22Rv1 (cell line): ENCODE results near the gene SMYD4.
"Not testable (repeated sequence)": the region's sequence is repeated elsewhere in the genome, so short reads cannot be mapped to it uniquely, and the experiment has no call there.

Experiments
- H3K27ac ChIP-seq: fragments of 450-650 bp; 2 replicates; pipeline ENCODE4 v1.5.1; 2017
- CTCF ChIP-seq: fragments of 450-650 bp; IDR thresholded peaks from 2 replicates; pipeline ENCODE4 v1.5.1; 2017; ENCODE audit warnings: mild to moderate bottlenecking
- ZFX ChIP-seq: fragments of 450-650 bp; IDR thresholded peaks from 2 replicates; pipeline ENCODE4 v1.6.1; 2017; ENCODE audit warnings: antibody characterized with exemption, borderline replicate concordance

SMYD4 gene

DNA sequence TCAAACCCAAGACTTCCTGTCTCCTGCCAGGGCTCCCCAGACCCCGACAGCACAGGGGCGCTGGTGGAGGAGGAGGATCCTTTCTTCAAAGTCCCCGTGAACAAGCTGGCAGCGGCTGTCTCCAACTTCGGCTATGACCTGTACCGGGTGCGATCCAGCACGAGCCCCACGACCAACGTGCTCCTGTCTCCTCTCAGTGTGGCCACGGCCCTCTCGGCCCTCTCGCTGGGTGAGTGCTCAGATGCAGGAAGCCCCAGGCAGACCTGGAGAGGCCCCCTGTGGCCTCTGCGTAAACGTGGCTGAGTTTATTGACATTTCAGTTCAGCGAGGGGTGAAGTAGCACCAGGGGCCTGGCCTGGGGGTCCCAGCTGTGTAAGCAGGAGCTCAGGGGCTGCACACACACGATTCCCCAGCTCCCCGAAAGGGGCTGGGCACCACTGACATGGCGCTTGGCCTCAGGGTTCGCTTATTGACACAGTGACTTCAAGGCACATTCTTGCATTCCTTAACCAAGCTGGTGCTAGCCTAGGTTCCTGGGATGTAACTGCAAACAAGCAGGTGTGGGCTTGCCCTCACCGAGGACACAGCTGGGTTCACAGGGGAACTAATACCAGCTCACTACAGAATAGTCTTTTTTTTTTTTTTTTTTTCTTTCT lies 59.8 kb downstream of the SMYD4 start:
- TF ChIP-seq ZFX (no peak), CTCF (no peak)
- H3K27ac ChIP-seq, result no peak overlapping the region

- TF ChIP-seq ZFX (no peak), CTCF (peak; percentile 22)
- no peak overlapping the region for H3K27ac ChIP-seq
Measured at GRCh38 chr17:1767358-1767757, 62.3 kb downstream of the SMYD4 start.

- TF ChIP-seq CTCF (no peak), ZFX (no peak)
- no peak overlapping the region for H3K27ac ChIP-seq
Measured at GRCh38 chr17:1766382-1767135, 63.1 kb downstream of the SMYD4 start.

DNA sequence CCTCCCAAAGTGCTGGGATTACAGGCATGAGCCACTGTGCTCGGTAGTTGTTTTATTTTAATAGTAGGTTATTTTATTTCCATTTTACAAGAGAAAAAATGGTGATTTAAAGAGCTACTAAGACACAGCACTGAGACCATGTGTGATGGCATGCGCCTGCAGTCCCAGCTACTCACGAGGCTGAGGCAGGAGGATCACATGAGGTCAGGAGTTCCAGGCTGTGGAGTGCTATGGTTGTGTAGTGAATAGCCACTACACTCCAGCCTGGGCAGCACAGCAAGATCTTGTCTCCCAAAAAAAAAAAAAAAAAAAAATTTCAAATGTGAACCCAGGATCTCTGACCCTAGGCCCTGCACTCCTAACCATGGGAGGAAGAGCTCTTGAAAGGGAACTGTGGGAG lies 64.1 kb downstream of the SMYD4 start:
- no peak for TF ChIP-seq ZFX
- TF ChIP-seq CTCF, result no peak
- no peak overlapping the region for H3K27ac ChIP-seq

- not testable (repeated sequence) for H3K27ac ChIP-seq
Measured at GRCh38 chr17:1764705-1765104, 65.0 kb downstream of the SMYD4 start.

DNA sequence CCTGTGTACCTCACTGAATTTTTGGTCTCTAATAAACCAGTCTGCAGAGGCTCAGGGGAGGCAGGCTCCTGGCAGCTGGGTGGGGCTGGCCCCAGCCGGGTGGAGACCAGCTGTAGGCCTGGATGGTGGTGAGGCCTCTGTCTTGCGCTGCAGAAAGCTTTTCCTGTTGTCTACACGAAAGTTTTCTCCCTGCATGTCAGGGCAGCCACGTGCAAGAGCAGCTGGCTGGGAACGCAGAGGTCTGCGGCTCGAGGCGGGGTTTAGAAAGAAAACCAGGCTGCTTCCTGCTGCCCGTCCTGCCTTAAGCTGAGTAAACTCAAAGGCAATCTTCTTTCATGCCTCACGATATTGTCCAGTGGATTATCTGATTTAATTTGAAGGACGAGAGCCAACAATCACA lies 65.4 kb downstream of the SMYD4 start:
- TF ChIP-seq ZFX, result no peak
- TF ChIP-seq CTCF, result no peak
- no peak overlapping the region for H3K27ac ChIP-seq

DNA sequence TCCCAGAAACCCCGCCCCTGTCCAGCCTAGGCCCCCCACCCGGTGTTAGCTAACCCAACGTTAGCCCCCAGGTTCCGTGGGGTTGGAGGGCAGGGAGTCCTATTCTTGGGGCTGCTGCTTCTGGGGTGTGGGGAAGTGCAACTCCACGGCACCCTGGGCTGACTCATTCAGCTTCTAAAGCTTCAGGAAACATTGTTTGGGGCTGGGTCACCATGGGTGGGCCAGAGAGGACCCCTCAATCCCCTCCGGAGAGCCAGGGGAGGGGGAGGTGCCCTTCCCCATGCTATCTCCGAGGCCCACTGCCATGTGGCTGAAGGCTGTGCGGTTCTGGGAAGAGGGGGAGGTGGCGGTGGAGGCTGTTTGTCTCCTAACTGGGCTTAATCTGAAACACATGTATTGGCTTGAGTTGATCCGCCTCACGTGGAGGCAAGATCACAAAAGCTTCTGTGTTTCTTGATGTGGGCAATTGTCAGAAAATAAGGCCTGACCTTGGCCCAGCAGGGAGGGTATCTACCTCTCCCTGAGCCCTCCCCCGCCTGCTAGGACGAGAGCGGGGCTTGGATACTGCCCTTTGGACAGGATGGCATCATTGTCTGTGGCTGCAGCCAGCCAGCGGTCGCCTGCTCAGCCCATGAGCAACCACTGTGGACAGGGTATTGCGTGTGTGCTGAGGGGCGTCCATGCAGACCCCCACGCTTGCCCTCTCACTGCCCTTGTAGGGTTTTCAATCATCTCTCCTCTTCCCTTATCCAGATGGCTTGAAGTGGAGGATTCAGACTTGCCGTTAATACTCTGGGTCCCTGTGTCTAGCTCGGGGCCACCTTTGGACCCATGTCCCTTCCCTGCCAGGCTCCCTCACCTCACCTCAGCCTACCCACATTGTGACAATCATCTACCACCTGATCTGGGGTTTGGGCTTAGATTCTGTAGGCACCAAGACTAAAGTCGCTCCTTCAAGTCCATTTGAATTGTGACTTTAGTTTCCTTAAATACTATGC lies 66.5 kb downstream of the SMYD4 start:
- TF ChIP-seq CTCF (no peak), ZFX (no peak)
- no peak overlapping the region for H3K27ac ChIP-seq
